NCI-H82 treated with DMSO at 0.1 percent for 48 hours (cell line): ENCODE measurements around the gene PTGIS.

Experiments used
- DNase-seq: peaks from one replicate; lab custom pipeline; 2025; ENCODE audit not compliant: unreplicated experiment; lab: John Stamatoyannopoulos, UW

PTGIS gene

GRCh38 chr20:49532285-49532946, 35.5 kb downstream of the PTGIS start:
- DNase-seq, result no peak

GRCh38 chr20:49529470-49529869, 38.5 kb downstream of the PTGIS start:
- DNase-seq, result no peak

- DNase-seq, result no peak
Observed at GRCh38 chr20:49526568-49526967, 41.4 kb downstream of the PTGIS start.

- no peak for DNase-seq
Observed at GRCh38 chr20:49526056-49526455, 41.9 kb downstream of the PTGIS start.

GRCh38 chr20:49523767-49524360, 44.1 kb downstream of the PTGIS start:
- DNase-seq, result no peak

- DNase-seq, result no peak
Observed at GRCh38 chr20:49521356-49521755, 46.6 kb downstream of the PTGIS start.

GRCh38 chr20:49519777-49520359, 48.1 kb downstream of the PTGIS start:
- DNase-seq, result no peak

GRCh38 chr20:49519212-49519712, 48.7 kb downstream of the PTGIS start:
- DNase-seq, result no peak

GRCh38 chr20:49518576-49518975, 49.4 kb downstream of the PTGIS start:
- no peak for DNase-seq

GRCh38 chr20:49517805-49518100, 50.2 kb downstream of the PTGIS start:
- DNase-seq, result no peak

- no peak for DNase-seq
Observed at GRCh38 chr20:49516916-49517804, 50.8 kb downstream of the PTGIS start.

- DNase-seq, result no peak
Observed at GRCh38 chr20:49515586-49515985, 52.4 kb downstream of the PTGIS start.

- DNase-seq, result no peak
Observed at GRCh38 chr20:49513517-49513916, 54.4 kb downstream of the PTGIS start.

- DNase-seq, result no peak
Observed at GRCh38 chr20:49513009-49513408, 54.9 kb downstream of the PTGIS start.

- no peak for DNase-seq
Observed at GRCh38 chr20:49511788-49512525, 56.0 kb downstream of the PTGIS start.

GRCh38 chr20:49510562-49511122, 57.3 kb downstream of the PTGIS start:
- DNase-seq, result no peak

GRCh38 chr20:49508435-49509199, 59.3 kb downstream of the PTGIS start:
- peak; percentile 70 for DNase-seq

GRCh38 chr20:49507741-49508434, 60.0 kb downstream of the PTGIS start:
- DNase-seq, result no peak

- DNase-seq, result no peak
Observed at GRCh38 chr20:49505518-49505917, 62.4 kb downstream of the PTGIS start.
